ENCODE measurements around the gene LRRC61.

Gene LRRC61

GRCh38 chr7:150372271-150373048 is 49.3 kb downstream of the LRRC61 start:
- no peak for DNase-seq

- DNase-seq, result no peak
Observed at GRCh38 chr7:150373049-150373801, 50.1 kb downstream of the LRRC61 start.

GRCh38 chr7:150374026-150374425 is 50.9 kb downstream of the LRRC61 start:
- DNase-seq, result no peak

GRCh38 chr7:150374472-150374871 is 51.3 kb downstream of the LRRC61 start:
- DNase-seq, result no peak

GRCh38 chr7:150375662-150376521 is 52.7 kb downstream of the LRRC61 start:
- no peak for DNase-seq

GRCh38 chr7:150376560-150376959 is 53.4 kb downstream of the LRRC61 start:
- no peak for DNase-seq

GRCh38 chr7:150377196-150377595 is 54.0 kb downstream of the LRRC61 start:
- peak in 1 of 2 donors; percentile 7 for DNase-seq

GRCh38 chr7:150377635-150378034 is 54.5 kb downstream of the LRRC61 start:
- DNase-seq, result no peak

GRCh38 chr7:150378115-150378852 is 55.1 kb downstream of the LRRC61 start:
- DNase-seq, result peak; percentile 18 to 43

GRCh38 chr7:150378853-150379440 is 55.8 kb downstream of the LRRC61 start, which contains the start of gene ZNF775:
Gene ZNF775 (plus strand): TSS chr7:150379330. CDS start chr7:150388471, 9,141 bp downstream.
- peak; percentile 71 to 88 for DNase-seq

GRCh38 chr7:150379441-150380379 is 56.6 kb downstream of the LRRC61 start:
- DNase-seq, result no peak

GRCh38 chr7:150380463-150380862 is 57.3 kb downstream of the LRRC61 start:
- DNase-seq, result no peak

- DNase-seq, result no peak
Observed at GRCh38 chr7:150381096-150381495, 57.9 kb downstream of the LRRC61 start.

GRCh38 chr7:150381785-150382122 is 58.6 kb downstream of the LRRC61 start:
- DNase-seq, result no peak

- no peak for DNase-seq
Observed at GRCh38 chr7:150382123-150382843, 59.1 kb downstream of the LRRC61 start.

GRCh38 chr7:150382844-150383225 is 59.7 kb downstream of the LRRC61 start:
- DNase-seq, result no peak

GRCh38 chr7:150383710-150384397 is 60.7 kb downstream of the LRRC61 start:
- DNase-seq, result no peak

GRCh38 chr7:150384406-150385301 is 61.5 kb downstream of the LRRC61 start:
- DNase-seq, result no peak
